ENCODE results near the gene TMEM150C.

GRCh38 chr4:82491251-82491960 lies 70.4 kb downstream of the TMEM150C start:
- TF ChIP-seq, protein P1, sequence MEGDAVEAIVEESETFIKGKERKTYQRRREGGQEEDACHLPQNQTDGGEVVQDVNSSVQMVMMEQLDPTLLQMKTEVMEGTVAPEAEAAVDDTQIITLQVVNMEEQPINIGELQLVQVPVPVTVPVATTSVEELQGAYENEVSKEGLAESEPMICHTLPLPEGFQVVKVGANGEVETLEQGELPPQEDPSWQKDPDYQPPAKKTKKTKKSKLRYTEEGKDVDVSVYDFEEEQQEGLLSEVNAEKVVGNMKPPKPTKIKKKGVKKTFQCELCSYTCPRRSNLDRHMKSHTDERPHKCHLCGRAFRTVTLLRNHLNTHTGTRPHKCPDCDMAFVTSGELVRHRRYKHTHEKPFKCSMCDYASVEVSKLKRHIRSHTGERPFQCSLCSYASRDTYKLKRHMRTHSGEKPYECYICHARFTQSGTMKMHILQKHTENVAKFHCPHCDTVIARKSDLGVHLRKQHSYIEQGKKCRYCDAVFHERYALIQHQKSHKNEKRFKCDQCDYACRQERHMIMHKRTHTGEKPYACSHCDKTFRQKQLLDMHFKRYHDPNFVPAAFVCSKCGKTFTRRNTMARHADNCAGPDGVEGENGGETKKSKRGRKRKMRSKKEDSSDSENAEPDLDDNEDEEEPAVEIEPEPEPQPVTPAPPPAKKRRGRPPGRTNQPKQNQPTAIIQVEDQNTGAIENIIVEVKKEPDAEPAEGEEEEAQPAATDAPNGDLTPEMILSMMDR (IDR thresholded peaks at IDR 0.05), result no peak
- no peak for TF ChIP-seq POLR2A (IDR thresholded peaks at IDR 0.05)
